GDM1 (cell line): ENCODE data around the gene VWA5B1.
"Not testable (repeated sequence)": the region's sequence is repeated elsewhere in the genome, so short reads cannot be mapped to it uniquely, and the experiment has no call there.

Experiments used
- DNase-seq: peaks from one replicate; lab custom pipeline; 2025; lab: John Stamatoyannopoulos, UW

The VWA5B1 gene

DNA sequence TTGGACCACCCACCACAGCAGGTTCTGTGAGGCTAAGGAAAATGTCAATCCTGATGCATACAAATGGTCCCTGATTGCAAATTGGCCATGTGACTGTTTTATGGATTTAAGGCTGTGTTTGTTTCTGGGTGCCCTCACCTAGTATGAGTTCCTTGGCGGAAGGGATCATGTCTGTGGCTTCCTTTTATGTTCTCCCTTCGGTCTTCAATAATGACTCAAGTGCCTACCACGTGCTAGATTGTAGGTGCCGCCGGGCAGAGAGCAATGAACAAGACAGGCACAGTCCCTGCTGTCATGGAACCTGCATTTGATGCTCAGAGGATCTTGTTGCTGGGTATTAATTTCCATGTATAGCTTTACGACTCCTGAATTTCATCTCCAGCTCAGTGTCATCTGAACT, 9.8 kb upstream of the VWA5B1 start:
- DNase-seq, result no peak

DNA sequence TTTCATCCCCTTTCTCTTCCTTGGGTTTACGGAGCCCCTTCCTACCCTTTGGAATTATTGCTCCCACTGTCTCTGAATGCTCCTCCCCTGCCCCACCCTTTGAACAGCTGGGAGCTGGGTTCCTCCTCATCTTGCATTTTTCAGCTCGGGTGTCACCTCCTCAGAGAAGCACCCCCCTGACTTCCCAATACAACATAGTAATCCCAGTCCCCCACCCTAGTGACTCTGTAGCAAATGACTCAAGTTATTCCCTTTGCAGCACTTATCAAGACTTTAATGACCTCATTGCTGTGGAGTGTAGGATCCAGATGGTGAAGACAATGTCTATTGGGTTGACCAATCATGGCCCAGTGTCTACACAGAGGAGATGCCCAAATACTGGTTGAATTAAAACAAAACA, 8.9 kb upstream of the VWA5B1 start:
- DNase-seq, result no peak

DNA sequence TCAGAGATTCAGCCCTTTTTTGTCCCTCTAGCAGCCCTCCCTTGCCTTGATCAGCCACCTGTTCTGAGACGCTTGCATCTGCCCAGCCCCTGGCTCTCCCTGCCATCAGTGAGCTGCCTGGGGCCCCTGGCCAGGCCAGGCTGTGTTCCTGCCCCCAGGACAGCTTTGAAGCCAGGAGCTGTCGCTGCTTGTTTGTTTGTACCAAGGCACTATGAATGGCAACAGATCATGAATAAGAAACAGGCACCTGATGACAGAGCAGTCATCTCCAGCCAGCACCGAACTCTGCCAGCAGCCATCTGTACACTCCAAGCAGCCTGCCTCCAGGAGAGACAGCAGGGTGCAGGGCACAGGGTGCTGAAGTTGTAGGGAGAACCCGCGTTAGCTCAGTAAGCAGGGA, 8.1 kb upstream of the VWA5B1 start:
- DNase-seq, result no peak

DNA sequence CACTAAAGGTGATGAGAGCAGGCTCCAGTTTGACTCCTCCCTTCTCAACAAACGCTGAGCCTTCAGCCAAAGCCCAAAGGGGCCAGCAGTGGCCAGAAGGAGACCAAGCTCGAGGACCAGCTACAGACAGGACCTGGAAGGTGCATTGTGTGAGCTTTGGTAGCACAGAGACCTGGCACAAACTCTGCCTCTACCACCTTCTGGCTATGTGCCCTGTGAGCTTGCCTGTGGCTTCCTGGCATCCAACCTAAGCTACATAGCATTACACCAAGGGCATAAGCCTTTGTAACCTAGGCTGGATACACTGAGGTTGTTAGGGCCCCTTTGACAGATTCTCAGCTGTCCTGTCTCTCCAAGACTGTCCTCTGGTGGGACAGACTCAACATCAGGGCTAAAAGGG, 6.6 kb upstream of the VWA5B1 start:
- no peak for DNase-seq

DNA sequence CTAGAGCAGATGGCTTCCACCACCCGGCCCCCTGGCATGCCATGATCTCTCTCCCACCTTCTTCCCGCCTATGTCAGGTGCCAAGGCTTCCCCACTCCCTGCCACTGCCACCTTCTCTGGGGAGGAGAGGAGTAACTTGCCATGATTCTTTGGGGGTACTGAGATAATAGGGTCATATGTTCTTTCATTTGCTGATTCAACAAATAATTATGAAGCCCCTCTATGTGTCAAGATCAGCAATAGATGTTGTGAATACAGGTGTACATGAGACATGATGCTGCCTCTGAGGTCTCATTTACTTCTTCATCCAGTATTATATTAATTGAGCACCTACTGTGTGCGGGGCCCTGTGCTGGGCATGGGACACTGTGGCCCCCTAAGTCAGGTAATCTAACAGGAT, 6.0 kb upstream of the VWA5B1 start:
- no peak for DNase-seq

DNA sequence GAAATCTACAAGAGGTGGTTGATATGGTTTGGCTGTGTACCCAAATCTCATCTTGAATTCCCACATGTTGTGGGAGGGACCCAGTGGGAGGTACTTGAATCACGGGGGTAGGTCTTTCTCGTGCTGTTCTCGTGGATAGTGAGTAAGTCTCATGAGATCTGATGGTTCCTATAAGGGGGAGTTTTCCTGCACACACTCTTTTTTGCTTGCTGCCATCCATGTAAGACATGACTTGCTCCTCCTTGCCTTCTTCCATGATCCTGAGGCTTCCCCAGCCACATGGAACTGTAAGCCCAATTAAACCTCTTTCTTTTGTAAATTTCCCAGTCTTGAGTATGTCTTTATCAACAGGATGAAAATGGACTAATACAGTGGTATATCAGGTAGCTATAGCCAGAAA, 5.2 kb upstream of the VWA5B1 start:
- no peak for DNase-seq

DNA sequence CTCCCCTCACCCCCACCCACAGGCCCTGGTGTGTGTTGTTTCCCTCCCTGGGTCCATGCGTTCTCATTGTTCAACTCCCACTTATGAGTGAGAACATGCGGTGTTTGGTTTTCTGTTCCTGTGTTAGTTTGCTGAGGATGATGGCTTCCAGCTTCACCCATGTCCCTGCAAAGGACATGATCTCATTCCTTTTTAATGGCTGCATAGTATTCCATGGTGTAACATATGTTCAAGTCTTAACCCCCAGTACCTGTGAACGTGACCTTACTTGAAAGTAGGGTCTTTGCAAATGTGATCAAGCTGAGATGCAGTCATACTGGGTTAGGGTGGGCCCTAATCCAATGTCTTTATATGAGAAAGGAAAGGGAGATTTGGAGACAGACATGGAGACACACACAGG, 3.0 kb upstream of the VWA5B1 start:
- not testable (repeated sequence) for DNase-seq

DNA sequence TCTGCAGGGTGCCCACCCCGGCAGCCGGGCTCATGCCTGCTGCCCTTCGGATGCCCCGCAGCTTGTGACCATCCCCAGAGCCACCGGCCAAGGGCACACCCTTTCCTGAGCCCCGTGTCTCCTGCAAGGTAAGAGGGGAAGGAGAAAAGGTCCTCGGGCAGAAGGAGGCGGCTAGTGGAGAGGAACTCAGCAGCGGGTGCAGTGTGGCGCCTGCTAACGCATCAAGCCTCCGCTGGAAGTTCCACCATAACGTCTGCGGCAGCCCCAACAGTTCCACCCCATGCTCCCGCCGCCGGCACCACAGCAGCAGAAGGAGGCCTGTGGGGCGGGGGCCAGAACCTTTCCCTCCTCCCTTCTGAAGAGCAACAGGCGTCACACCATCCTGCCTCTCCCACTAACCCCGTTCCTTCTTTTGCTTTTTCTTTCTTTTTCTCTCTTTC, 990 bp downstream of the VWA5B1 start:
- DNase-seq, result no peak

DNA sequence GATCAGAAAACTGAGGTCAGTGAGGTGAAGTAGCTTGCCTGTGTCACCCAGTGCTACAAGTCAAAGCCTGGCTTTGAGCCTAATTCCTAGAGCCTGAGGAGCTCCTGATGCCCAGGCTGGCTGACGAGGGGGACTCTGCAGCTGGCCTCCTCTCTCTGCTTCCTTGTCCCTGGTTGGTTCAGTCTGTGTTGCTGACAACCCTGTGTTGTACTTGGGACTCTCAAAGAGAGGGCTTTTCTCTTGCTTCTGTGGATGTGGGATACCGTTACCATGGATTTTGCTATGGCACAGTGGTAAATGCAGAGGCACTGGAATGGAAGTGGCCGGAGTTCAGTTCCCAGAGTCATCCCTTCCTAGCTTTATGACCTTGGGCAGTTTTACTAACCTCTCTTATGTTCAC, 8.0 kb downstream of the VWA5B1 start:
- no peak for DNase-seq

DNA sequence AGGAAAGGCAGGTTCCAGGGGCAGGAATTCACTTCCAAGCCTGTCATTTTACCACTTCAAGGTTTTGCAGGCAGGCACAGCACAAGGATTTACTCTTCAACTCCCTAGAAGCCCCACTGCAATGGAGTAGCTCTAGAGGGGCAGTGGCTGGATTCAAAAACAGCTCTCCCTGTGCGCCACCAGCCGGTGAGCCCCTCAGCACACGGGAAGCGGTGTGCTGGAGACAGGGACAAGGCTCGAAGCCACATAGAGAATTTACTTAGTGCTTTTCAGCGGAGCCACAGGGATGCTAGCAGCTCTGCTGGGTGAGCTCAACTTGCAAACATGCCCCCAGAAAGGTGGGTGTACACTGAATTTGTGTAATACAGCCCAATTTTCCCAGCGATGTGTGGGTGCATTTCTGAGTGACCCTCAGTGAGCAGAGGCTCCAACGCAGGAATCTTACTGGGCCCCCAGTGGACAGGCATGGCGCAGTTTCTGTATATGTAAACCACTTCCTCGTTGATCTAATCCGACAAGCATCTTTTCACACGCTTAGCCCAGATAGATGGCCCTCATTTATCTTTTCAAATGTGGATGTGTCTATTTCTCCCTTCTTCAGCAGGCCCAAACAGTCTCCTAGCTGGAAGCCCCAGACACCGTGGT, 10.9 kb downstream of the VWA5B1 start:
- no peak for DNase-seq

DNA sequence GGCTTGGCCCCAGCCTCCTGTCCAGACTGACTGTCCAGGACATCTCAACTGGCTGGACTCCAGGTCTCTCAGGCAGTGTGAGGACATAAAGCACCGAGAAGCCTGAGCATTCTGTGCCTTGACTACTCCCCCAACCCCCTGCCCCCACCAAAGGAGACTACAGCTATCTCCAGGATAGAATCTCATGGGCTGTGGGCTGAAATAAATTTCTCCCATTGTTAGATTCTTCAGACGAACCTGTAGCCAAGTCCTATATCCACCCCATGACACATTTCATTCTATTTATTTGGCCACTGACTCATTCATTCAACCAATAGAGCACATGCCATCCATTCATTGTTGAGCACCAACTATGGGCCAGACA, 11.4 kb downstream of the VWA5B1 start:
- DNase-seq, result no peak

DNA sequence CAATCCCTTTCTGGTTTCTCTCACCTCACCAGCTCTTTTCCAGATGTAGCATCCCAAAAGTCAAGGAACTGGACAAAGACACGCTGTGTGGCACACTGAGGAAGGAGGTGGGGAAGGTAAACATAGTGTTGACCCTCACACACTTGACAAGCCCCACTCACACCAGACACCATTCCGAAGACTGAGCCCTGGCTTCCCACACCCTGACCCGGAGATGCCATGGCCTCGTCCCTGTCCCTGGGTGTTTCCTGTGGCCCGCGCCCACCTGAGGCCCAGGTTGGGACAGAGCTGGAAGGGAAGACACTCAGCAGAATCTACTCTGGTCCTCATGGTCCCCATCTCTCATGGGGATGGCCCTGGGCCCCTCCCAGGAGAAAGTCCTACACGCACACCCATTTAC, 16.4 kb downstream of the VWA5B1 start:
- DNase-seq, result no peak

DNA sequence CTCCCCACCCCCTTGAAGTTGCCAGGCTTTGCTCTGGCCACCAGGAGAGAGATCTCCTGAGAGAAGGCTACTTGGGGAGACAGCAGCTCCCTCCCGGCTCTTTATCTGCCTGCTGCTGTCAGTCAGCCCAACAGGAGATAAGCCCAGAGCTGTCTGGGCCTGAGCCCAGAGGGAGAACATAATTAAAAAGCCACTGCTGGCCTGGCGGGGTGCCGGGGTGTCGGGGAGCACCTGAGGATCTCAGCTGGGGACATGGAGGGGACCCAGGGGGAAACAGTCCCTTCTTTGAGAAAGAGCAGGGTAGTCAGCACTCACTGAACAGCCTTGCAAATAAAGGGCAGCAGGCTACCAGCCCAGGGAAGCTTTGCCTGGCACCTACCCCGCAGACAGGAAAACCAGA, 17.9 kb downstream of the VWA5B1 start:
- no peak for DNase-seq

DNA sequence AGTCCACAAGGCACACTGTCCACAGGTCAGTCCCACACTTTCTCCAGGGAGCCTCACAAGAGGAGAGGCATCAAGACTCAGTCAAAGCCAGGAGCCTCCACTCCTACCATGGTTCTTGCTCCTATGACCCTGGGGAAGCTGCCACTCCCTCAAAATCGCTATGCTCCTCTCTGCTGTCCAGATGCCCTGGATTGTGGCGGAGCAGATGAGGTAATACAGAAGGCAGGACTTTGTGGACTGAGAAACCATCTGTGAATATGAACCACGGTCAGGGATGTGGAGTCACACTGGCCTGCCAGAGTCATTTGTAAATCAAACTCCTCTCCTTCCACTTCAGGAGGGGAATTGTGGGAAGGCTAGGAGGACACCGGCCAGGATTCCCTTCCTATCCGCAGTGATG, 20.6 kb downstream of the VWA5B1 start:
- no peak for DNase-seq

DNA sequence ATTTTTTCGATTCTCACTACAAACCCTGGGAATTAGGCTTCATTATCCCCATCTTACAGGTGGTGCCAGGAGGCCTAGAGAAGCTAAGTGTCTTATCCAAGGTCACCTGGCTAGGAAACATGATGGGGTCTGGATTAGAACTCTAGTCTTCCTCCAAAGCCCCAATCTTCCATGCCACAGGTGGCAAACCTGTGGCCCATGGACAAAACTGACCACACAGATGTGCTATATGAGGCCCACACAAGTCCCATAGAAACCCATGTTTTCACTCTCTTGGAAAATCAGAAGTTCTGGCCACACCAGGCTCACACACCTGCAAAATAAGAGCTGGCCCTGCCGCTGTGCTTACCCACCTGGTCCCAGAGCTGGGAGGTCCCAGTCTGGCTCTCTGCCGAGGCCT, 21.6 kb downstream of the VWA5B1 start:
- no peak for DNase-seq

DNA sequence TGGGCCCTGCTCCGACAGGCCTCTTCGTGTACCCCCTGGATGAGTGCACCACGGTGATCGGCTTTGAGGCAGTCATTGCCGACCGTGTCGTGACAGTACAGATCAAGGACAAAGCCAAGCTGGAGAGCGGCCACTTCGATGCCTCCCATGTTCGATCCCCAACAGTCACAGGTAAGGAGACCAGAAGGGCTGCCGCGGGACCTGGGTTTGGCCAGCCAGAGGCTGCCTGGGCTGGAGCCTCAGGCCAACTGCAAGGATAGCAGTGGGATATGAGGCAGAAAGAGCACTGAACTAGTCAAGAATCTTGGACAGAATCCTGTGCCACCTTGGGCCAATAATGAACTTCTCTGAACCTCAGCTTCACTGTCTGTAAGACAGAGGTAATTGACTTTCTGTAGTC, 22.1 kb downstream of the VWA5B1 start:
- DNase-seq, result no peak

DNA sequence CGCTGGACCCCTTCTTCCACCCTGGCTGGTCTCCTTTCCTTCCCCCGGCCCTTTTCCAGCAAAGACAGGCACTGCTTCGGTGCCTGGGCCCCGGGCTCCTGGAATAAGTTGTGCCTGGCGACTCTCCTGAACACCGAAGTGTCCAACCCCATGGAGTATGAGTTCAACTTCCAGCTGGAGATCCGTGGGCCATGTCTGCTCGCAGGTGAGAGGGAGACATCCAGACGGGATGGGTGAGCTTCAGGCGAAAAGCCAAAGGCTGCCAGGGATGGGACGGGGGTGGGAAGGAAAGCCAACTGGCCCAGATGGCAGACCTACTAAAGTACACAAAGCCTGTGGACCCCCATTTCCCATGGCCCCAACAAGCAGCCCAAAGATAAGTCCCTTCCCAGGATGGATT, 26.8 kb downstream of the VWA5B1 start:
- no peak for DNase-seq

DNA sequence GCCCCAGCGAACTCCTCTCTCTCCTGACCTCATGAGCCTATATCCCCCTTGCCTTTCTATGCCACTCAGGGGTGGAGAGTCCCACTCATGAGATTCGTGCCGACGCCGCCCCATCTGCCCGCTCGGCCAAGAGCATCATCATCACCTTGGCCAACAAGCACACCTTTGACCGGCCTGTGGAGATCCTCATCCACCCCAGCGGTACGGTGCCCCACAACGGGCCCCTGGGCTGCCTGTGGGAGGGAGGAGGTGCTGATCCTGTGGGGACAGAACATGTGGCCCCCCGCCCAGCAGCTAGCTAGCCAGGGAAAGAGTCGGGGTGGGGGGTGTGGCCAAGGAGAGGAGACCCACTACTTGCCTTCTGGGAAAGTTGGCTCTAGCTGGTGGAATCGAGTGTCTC, 27.8 kb downstream of the VWA5B1 start:
- no peak for DNase-seq

DNA sequence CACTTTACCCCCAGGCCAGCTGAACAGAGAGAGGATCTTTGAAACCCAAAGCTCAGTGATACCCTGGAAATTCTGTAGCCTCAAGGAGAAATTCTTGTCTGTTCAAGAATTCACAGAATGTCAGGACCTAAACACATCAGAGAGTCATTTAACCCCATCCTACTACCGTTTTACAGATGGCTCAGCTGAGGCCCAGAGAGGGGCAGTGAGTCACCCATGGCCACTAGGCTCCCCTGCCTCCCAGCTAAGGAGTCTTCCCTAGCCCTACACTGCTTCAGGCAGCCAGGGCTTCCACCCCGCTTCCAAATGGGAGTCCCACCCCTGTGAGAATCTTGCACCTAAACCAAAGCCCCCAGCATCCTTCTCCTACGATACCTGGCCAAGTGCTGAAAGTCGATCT, 28.3 kb downstream of the VWA5B1 start:
- DNase-seq, result no peak

DNA sequence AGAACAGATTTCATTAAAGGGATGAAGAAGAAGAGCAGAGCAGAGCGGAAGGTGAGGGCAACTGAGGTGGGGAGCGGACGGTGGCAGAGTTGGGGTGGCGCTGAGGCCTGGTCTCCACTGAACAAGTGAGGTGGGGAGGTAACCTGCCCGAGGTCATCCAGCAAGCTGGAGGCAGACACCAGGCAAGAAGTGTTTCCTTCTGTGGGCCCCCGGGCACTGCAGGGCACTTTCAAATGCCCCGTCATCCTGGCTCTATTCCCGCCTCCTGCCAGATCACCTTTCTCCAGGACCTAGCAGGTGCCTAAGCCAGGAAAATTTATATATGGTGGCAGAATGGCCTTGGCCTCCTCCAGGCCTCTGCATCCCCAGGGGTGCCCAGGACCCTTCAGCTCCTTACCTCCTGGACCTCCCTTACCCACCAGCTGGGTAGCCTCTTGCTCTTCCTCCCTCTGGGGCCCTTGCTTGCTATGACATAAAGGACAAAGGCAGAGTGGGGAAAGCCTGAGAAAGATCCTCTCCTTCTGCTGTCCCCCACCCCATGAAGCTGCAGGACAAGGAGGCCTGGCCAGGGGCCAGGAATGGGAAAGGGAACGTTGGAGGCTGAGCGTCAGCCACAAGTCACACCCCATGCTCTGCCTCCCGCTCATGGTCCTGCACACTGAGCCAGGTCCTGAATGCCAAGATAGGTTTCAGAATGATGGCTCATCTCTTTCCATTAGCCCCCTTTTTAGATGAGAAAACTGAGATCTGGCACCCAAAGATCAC, 29.0 kb downstream of the VWA5B1 start:
- DNase-seq, result no peak

DNA sequence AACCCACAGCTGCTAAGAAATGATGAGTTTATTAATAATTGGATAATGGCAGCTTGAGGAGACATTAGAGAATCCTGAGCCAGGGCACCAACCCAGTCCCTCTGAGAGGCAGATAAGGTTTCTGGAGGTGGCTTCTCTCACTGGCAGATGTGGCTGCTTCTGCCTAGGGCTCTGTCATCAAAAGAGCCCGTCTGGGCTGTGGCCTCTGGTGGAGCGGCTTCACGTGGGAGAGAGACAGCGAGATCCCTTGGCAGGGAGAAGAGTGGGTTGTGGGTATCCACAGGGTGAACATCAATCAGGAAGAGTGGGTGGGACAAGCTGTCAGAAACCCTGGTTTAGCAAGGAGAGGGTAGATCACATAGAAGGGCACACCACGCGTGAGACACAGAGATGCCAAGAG, 30.0 kb downstream of the VWA5B1 start:
- no peak for DNase-seq

DNA sequence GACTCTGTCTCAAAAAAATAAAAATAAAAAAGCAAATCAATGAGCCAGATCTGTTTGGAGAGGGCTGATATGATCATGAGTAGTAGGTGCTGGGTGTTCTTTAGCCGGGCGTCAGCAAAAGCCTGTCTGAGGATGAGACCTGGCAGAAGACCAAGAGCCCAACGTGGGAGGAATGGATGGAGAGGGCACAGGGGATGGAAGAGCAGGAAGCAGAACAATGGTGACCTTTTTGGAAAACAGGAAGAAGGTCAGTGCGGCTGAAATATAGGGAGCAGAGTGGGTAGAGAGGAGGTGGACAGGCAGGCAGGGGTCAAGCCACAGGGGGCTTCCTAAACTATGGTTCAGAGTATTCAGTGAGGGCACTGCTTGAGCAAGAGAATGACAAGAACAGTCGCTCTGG, 30.9 kb downstream of the VWA5B1 start:
- DNase-seq, result no peak

DNA sequence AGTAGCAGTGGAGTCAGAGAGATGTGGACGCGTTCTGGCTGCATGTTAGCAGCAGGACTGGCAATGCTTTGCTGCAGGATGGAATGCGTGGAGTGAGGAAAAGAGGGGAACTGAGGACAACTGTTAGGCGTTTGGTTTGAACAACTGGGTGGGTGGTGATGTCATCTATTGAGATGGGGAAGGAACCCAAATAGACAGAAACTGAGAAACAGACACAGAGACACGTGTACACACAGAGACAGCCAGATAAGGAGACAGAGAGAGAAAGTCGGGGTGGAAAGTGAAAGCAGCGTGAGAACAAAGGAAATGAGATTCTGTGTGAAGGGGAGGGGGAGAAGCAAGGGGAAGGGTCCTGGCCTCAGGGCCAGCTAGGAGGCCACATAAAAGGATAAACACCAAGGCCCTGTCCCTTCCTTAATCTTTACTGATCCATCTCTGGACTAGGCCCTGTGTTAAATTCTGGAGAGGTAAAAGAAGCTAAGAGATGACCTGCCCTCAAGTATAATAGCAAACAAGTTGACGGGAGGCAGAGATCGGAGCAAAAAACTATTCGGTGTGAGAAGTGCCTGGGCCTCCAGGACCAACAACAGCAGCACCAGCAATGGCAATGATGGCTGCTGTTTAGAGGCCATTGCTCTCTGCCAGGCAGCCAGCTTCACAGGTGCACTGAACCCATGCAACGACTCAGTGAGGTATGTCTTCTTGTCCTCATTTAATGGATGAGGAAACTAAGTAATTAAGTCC, 31.6 kb downstream of the VWA5B1 start:
- DNase-seq, result no peak
